Measurements from ENCODE around the gene TUBA4B. TPM values are rescaled to one million over a fixed set of nuclear protein-coding genes. Genes with fewer than 3 reads are reported as not detected.
A peak's percentile ranks its signal among the peaks of the same experiment; 100 is the strongest.

The TUBA4B gene
- total RNA-seq, 1 donor from 2014 or later: not detected

- Mint-ChIP-seq H3K4me3 (no peak overlapping the region), H3K4me1 (ENCODE audit: unreplicated experiment) (peaks cover 5% of the 10 kb centered on the region), H3K36me3 (no peaks in the 10 kb centered on the region), H3K27me3 (peaks cover 40% of the 10 kb centered on the region), H3K27ac (no peak overlapping the region), H3K9me3 (no peaks in the 10 kb centered on the region)
- TF ChIP-seq CTCF (conservative IDR thresholded peaks at IDR 0.05): no peak
- DNase-seq (ENCODE audit: extremely low spot score, unreplicated experiment): no peak
These were observed 18.0 kb downstream of the TUBA4B start for GRCh38 chr2:219271021-219271420.

- Mint-ChIP-seq H3K4me1 (ENCODE audit: unreplicated experiment) (peaks cover 5% of the 10 kb centered on the region), H3K9me3 (no peaks in the 10 kb centered on the region), H3K36me3 (no peaks in the 10 kb centered on the region), H3K27ac (peak overlapping the region; percentile 23), H3K27me3 (peaks cover 40% of the 10 kb centered on the region), H3K4me3 (no peak overlapping the region)
- DNase-seq (ENCODE audit: extremely low spot score, unreplicated experiment): no peak
- no peak for TF ChIP-seq CTCF (conservative IDR thresholded peaks at IDR 0.05)
These were observed 19.3 kb downstream of the TUBA4B start for GRCh38 chr2:219272356-219272755.

DNA sequence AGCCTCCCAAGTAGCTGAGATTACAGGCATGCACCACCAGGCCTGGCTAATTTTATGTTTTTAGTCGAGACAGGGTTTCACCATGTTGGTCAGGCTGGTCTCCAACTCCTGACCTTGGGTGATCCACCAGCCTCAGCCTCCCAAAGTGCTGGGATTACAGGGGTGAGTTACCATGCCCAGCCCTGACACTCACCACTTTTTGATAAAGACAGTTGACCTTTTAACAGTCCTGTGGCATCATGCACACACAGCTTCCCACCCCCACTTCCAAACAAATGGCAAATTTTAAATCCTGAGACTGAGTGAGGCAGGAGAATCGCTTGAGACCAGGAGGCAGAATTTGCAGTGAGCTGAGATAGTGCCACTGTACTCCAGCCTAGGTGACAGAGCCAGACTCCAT is 20.0 kb downstream of the TUBA4B start:
- Mint-ChIP-seq H3K4me1 (ENCODE audit: unreplicated experiment) (peaks cover 11% of the 10 kb centered on the region), H3K9me3 (no peaks in the 10 kb centered on the region), H3K4me3 (no peak overlapping the region), H3K27ac (no peak overlapping the region), H3K36me3 (no peaks in the 10 kb centered on the region), H3K27me3 (peaks cover 45% of the 10 kb centered on the region)
- no peak for DNase-seq (ENCODE audit: extremely low spot score, unreplicated experiment)
- TF ChIP-seq CTCF (conservative IDR thresholded peaks at IDR 0.05): no peak

DNA sequence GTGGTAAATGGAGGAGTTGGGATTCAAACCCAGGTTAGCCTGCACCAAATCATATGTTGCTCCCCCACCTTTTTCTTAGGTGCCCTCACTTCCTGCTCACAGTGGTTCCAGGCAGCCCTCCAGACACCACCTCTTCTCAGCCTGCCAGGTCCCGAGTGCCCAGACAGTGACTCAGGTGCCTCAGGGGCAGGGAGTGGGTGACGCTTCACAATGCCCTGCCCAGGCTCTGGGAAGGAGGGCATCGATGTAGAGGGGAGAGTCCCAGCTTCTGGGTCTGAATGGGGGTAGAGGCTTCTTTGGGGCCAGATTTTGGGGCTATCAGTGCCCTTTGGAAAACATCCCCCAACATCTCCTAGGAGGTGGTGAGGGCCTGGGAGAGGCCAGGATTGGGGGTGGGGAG is 20.9 kb downstream of the TUBA4B start:
- peak overlapping the region; percentile 72 for H3K27ac Mint-ChIP-seq
- no peak for TF ChIP-seq CTCF (conservative IDR thresholded peaks at IDR 0.05)
- H3K36me3 Mint-ChIP-seq: no peaks in the 10 kb centered on the region

DNA sequence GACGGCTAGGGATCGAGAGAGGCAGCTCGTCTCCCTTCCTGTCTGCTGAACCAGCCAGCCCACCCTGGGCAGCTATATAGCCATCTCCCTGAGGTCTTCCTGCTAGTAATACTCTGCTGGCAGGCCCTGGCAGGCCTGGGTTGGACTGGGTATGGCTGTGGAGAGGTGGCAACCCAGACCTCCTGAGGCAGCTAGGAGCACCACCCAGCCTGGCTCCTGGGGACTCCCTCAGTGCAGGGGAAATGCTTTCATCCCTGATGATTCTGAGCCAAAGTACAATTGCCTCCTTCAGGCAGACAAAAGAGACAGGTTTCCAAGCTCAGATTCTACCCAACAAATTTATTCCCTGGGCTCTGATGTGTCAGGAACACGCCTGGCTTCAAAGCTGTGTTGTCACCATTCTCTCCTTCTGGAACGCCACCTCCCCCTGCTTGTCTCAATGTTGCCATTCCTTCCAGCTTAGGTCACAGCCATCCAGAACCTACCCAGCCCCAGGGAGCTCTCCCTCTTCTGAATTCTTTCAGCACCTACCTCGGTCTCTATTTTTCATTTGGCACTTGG is 21.4 kb downstream of the TUBA4B start:
- peaks cover 16% of the 10 kb centered on the region for H3K4me1 Mint-ChIP-seq (ENCODE audit: unreplicated experiment)
- no peak for DNase-seq (ENCODE audit: extremely low spot score, unreplicated experiment)
- H3K9me3 Mint-ChIP-seq: no peaks in the 10 kb centered on the region
- H3K27ac Mint-ChIP-seq: peak overlapping the region; percentile 72
- H3K27me3 Mint-ChIP-seq: peaks cover 36% of the 10 kb centered on the region
- TF ChIP-seq CTCF (conservative IDR thresholded peaks at IDR 0.05): no peak
- H3K4me3 Mint-ChIP-seq: peak overlapping the region; percentile 24
- no peaks in the 10 kb centered on the region for H3K36me3 Mint-ChIP-seq

More for the DNA sequence above, 20.9 kb downstream of the TUBA4B start:
- no peak for DNase-seq (ENCODE audit: extremely low spot score, unreplicated experiment)
- H3K4me3 Mint-ChIP-seq: no peak overlapping the region
- H3K27me3 Mint-ChIP-seq: peaks cover 41% of the 10 kb centered on the region
- H3K9me3 Mint-ChIP-seq: no peaks in the 10 kb centered on the region
- peaks cover 21% of the 10 kb centered on the region for H3K4me1 Mint-ChIP-seq (ENCODE audit: unreplicated experiment)

Measured in type B pancreatic cell (in vitro differentiated cells).